ENCODE data around the gene ACSM3. TPM values are rescaled to one million over a fixed set of nuclear protein-coding genes. Genes with fewer than 3 reads are reported as not detected.

ACSM3 gene
- total RNA-seq, 1 donor from 2014 or later, result 0.94 TPM

- peaks cover 22% of the 10 kb centered on the region for H3K36me3 Mint-ChIP-seq (ENCODE audit: unreplicated experiment)
- H3K27me3 Mint-ChIP-seq (ENCODE audit: unreplicated experiment), result no peaks in the 10 kb centered on the region
- H3K4me3 Mint-ChIP-seq (ENCODE audit: unreplicated experiment), result no peak overlapping the region
- TF ChIP-seq, protein P1, sequence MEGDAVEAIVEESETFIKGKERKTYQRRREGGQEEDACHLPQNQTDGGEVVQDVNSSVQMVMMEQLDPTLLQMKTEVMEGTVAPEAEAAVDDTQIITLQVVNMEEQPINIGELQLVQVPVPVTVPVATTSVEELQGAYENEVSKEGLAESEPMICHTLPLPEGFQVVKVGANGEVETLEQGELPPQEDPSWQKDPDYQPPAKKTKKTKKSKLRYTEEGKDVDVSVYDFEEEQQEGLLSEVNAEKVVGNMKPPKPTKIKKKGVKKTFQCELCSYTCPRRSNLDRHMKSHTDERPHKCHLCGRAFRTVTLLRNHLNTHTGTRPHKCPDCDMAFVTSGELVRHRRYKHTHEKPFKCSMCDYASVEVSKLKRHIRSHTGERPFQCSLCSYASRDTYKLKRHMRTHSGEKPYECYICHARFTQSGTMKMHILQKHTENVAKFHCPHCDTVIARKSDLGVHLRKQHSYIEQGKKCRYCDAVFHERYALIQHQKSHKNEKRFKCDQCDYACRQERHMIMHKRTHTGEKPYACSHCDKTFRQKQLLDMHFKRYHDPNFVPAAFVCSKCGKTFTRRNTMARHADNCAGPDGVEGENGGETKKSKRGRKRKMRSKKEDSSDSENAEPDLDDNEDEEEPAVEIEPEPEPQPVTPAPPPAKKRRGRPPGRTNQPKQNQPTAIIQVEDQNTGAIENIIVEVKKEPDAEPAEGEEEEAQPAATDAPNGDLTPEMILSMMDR (IDR thresholded peaks at IDR 0.05), result no peak
- no peaks in the 10 kb centered on the region for H3K4me1 Mint-ChIP-seq (ENCODE audit: unreplicated experiment)
- no peaks in the 10 kb centered on the region for H3K9me3 Mint-ChIP-seq (ENCODE audit: unreplicated experiment)
- DNase-seq (ENCODE audit: extremely low spot score, unreplicated experiment), result no peak
- H3K27ac Mint-ChIP-seq (ENCODE audit: unreplicated experiment), result no peak overlapping the region
These were observed 75.7 kb downstream of the ACSM3 start for GRCh38 chr16:20839504-20839903.

DNA sequence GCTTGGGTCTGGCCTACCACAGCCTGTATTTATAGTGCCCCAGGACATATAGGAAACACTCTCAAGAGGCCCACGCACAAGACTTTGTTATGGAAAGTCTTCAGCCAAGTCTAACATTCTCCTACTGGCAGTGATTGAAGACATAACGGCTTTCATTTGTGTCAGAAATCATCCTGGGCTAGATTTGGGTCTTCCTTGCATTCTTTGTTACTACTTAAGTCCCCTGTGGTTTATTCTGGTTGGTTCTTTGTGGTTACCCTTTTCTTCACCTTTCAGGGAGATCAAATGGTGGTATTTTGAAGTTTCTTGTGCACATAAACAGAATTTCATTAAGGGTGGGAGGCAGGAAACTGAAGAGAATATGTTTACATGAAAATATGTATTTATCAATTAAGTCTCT lies 80.2 kb downstream of the ACSM3 start:
- Mint-ChIP-seq H3K27ac (ENCODE audit: unreplicated experiment) (no peak overlapping the region), H3K27me3 (ENCODE audit: unreplicated experiment) (no peaks in the 10 kb centered on the region), H3K4me1 (ENCODE audit: unreplicated experiment) (no peaks in the 10 kb centered on the region), H3K4me3 (ENCODE audit: unreplicated experiment) (no peak overlapping the region), H3K9me3 (ENCODE audit: unreplicated experiment) (no peaks in the 10 kb centered on the region), H3K36me3 (ENCODE audit: unreplicated experiment) (peaks cover 1% of the 10 kb centered on the region)
- TF ChIP-seq, protein P1 (IDR thresholded peaks at IDR 0.05), result no peak
- DNase-seq (ENCODE audit: extremely low spot score, unreplicated experiment), result no peak

GRCh38 chr16:20844588-20844987 lies 80.8 kb downstream of the ACSM3 start:
- Mint-ChIP-seq H3K4me3 (ENCODE audit: unreplicated experiment) (no peak overlapping the region), H3K36me3 (ENCODE audit: unreplicated experiment) (peaks cover 1% of the 10 kb centered on the region), H3K9me3 (ENCODE audit: unreplicated experiment) (no peaks in the 10 kb centered on the region), H3K27ac (ENCODE audit: unreplicated experiment) (no peak overlapping the region), H3K27me3 (ENCODE audit: unreplicated experiment) (no peaks in the 10 kb centered on the region), H3K4me1 (ENCODE audit: unreplicated experiment) (no peaks in the 10 kb centered on the region)
- DNase-seq (ENCODE audit: extremely low spot score, unreplicated experiment), result no peak
- TF ChIP-seq, protein P1 (IDR thresholded peaks at IDR 0.05), result no peak

DNA sequence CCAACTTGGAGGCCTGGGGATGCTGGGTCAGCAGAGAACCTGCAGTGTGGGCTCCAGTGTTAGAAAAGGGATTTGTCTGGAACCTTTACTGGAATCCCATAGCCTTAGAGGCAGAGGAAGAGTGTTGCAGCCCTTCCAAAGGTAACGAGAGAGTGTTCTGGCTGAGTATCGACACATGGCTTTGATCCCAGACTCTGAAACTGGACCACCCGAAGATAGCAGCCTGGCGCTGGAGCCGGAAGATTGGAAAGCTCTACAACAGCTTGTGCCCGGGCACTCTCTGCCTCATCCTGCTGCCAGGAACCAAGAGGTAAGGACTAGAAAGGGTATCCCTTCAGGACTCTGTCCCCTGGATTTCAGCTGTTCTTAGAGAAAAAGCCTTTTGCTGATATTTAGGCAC lies 82.2 kb downstream of the ACSM3 start:
- Mint-ChIP-seq H3K27ac (ENCODE audit: unreplicated experiment) (no peak overlapping the region), H3K36me3 (ENCODE audit: unreplicated experiment) (peaks cover 1% of the 10 kb centered on the region), H3K4me1 (ENCODE audit: unreplicated experiment) (peaks cover 12% of the 10 kb centered on the region), H3K4me3 (ENCODE audit: unreplicated experiment) (no peak overlapping the region), H3K9me3 (ENCODE audit: unreplicated experiment) (no peaks in the 10 kb centered on the region), H3K27me3 (ENCODE audit: unreplicated experiment) (no peaks in the 10 kb centered on the region)
- TF ChIP-seq, protein P1 (IDR thresholded peaks at IDR 0.05), result no peak
- DNase-seq (ENCODE audit: extremely low spot score, unreplicated experiment), result no peak

DNA sequence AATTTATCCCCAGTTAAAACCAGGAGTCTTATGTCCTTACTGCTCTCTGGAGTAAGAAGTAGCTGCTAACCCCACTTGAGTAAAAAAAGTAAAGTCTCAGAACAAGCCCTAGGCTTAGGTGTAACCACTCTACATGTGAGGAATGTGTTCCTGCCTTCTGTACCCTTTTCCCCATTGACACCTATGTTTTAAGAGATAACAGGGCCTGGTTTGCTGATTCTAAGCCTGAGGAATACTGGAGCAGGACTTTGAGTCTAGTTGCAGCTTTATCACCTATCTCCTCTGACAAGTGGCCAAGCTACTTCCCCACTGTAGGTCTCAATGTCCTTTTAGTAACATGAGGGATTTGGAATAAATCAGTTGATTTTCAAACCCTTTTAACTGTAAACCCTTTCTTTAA lies 82.7 kb downstream of the ACSM3 start:
- H3K4me1 Mint-ChIP-seq (ENCODE audit: unreplicated experiment), result peaks cover 17% of the 10 kb centered on the region
- TF ChIP-seq, protein P1 (IDR thresholded peaks at IDR 0.05), result no peak
- H3K9me3 Mint-ChIP-seq (ENCODE audit: unreplicated experiment), result no peaks in the 10 kb centered on the region
- no peak overlapping the region for H3K27ac Mint-ChIP-seq (ENCODE audit: unreplicated experiment)
- H3K27me3 Mint-ChIP-seq (ENCODE audit: unreplicated experiment), result no peaks in the 10 kb centered on the region
- H3K36me3 Mint-ChIP-seq (ENCODE audit: unreplicated experiment), result peaks cover 1% of the 10 kb centered on the region
- no peak for DNase-seq (ENCODE audit: extremely low spot score, unreplicated experiment)
- H3K4me3 Mint-ChIP-seq (ENCODE audit: unreplicated experiment), result no peak overlapping the region

Other genes with a start within 250 kb of the ACSM3 start
- gene ACSM2B, start 187.6 kb upstream of the ACSM3 start, total RNA-seq, result not detected in 2 replicates
- not detected in 2 replicates for gene ACSM1, start 66.3 kb upstream of the ACSM3 start, total RNA-seq
- 35.3 and 36.3 TPM in 2 replicates for gene THUMPD1, start 22.2 kb upstream of the ACSM3 start, total RNA-seq
- gene ERI2, start 42.5 kb downstream of the ACSM3 start, total RNA-seq, result 16.6 and 18.3 TPM in 2 replicates
- 2.5 and 4.2 TPM in 2 replicates for gene REXO5, start 42.5 kb downstream of the ACSM3 start, total RNA-seq
- gene DCUN1D3, start 136.3 kb downstream of the ACSM3 start, total RNA-seq, result 19.3 and 19.6 TPM in 2 replicates
- gene LYRM1, start 136.8 kb downstream of the ACSM3 start, total RNA-seq, result 14.9 and 18.1 TPM in 2 replicates

All from osteocyte (in vitro differentiated cells).